ENCODE measurements around the gene UQCR11.

The UQCR11 gene

DNA sequence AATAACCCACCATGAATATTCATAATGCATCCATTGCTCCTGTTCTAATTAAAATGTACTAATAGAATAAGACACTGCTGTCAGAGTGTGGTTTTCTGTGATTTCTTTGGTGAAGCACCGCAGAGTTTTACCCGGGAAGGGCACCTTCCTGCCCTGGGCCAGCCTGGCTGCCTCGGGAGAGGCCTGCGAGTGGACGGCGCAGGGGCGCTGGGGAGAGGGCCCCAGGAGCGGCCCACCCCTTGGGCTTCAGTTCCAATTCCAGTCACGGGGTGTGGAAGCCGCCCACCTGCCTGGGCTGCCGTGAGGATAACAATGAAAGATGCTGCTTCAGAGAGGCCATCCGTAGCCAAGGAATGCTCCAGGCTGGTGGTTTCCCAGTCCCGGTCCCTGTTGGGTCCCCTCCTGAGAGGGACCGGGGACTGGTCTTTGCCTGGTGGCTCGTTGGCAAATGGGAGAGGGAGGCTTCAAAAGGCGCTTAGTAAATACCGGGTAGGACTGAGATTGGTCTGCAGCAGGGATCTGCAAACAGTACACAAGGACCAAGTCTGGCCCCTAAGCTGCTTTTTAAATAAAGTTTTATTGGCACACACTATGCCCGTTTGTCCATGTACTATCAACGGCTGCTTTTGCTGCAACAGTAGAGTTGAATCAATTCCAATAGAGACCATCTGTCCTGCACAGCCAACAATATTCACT, 29.1 kb upstream of the UQCR11 start:
- no peak for DNase-seq

DNA sequence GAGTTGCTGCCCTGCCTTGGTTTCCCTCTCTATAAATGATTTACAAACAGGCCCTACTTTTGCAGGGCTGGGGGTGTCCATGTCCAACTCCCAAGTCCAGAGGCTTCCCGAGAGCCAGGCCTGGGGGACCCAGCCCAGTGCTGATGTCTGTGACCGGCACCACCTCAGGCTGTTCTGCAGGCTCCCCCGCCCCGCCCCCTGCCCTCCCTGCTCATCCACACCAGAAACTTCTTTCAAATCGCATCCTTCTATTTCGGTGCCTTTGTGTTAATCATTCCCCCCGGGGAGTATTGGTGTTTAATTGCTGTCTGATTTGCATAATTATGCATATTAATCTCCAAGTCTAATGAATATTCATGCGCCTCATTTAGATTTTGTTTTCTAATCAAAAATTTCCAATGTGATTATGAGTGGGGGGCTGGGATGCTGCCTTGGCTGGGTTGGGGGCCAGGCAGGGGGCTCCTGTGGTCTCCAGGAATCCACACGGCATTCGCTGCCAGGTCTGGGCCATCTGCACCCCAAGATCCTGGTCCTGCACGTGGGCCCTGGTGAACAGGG, 28.1 kb upstream of the UQCR11 start:
- DNase-seq: no peak

- no peak for DNase-seq
Measured at GRCh38 chr19:1632462-1633268, 27.4 kb upstream of the UQCR11 start.

GRCh38 chr19:1631557-1632100, 26.4 kb upstream of the UQCR11 start:
- no peak for DNase-seq

DNA sequence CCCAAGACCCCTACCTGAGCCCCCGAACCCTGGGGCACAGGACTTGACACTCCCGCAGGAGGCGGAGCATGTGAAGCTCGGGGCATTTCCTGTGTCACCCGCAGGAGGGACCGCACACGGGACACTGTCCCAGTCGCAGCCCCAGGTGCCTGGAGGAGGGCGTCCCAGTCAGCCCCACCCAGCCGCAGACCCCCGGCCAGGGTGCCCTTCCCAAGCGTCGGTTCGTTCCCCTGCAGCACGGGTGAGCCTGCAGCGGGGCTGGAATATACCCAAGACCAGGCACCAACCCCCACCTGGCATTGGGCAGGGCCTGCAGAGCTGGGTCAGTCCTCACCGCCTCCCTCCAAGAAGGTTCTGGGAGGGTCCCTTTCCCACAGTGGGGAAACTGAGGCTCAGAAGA, 25.5 kb upstream of the UQCR11 start:
- no peak for DNase-seq

DNA sequence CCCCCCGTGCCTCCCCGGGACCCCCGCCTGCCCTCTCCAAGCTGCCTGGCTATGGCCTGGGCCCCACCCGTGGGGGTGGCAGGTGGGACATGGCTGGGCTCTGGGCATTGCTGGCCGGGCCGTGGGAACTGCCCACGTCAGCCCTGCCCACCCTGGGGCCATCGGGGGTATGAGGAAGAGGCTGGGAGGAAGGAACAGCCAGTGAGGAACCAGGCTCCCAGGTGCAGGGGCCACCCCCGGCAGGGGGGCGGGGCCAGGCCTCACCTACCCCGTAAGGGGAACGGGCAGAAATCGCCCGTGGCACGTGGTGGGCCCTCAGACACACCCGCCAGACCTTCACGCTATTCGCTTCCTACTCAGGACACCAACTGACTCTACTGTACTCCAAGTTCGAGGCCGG, 24.8 kb upstream of the UQCR11 start:
- DNase-seq: no peak

- no peak for DNase-seq
Measured at GRCh38 chr19:1629256-1629808, 24.1 kb upstream of the UQCR11 start.

DNA sequence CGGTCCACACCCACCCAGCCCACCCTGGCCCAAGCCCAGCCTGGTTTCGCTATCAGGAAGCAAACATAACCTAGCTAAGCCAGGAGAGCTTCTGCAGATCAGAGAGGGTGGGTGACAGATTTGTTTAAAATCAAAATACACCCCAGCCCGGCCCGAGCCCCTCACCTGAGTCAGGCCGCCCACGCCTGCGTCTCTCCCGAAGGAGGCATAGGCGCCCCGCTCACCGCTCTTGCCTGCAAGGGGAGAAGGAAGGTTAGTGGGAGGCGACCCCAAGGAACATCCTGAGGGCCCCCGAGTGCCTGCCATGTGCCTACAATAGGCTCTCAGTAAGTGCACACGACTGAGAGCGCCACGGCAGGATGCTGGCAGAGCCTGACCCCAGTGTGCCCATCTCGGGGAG, 21.9 kb upstream of the UQCR11 start:
- DNase-seq: no peak

GRCh38 chr19:1626417-1627010, 21.3 kb upstream of the UQCR11 start:
- no peak for DNase-seq

- DNase-seq: peak; percentile 49
Measured at GRCh38 chr19:1624458-1624857, 19.2 kb upstream of the UQCR11 start.

- DNase-seq: no peak
Measured at GRCh38 chr19:1622541-1622940, 17.3 kb upstream of the UQCR11 start.

- DNase-seq: no peak
Measured at GRCh38 chr19:1622007-1622406, 16.7 kb upstream of the UQCR11 start.

- no peak for DNase-seq
Measured at GRCh38 chr19:1621574-1621973, 16.3 kb upstream of the UQCR11 start.

- no peak for DNase-seq
Measured at GRCh38 chr19:1621021-1621420, 15.8 kb upstream of the UQCR11 start.

DNA sequence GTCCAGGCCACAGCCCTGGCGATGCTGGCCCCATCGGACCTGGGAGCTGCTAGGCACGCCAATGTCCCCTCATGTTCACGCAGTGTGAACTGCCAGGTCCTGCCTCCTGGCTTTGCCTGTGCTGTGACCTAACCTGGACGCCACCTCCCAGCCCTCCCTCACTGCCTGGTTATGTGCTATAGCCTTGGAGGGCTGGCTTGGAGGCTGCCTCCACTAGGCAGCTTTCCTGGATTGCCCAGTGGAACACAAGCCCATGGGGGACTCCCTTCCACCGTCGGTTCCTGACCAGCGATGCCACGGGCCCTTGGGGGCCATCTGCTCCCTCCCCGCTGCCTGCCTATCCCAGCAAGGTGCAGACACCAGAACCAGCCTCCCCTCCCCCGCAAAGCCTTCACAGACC, 15.2 kb upstream of the UQCR11 start:
- DNase-seq: no peak

- DNase-seq: no peak
Measured at GRCh38 chr19:1619703-1620102, 14.4 kb upstream of the UQCR11 start.

- DNase-seq: no peak
Measured at GRCh38 chr19:1619094-1619439, 13.8 kb upstream of the UQCR11 start.

DNA sequence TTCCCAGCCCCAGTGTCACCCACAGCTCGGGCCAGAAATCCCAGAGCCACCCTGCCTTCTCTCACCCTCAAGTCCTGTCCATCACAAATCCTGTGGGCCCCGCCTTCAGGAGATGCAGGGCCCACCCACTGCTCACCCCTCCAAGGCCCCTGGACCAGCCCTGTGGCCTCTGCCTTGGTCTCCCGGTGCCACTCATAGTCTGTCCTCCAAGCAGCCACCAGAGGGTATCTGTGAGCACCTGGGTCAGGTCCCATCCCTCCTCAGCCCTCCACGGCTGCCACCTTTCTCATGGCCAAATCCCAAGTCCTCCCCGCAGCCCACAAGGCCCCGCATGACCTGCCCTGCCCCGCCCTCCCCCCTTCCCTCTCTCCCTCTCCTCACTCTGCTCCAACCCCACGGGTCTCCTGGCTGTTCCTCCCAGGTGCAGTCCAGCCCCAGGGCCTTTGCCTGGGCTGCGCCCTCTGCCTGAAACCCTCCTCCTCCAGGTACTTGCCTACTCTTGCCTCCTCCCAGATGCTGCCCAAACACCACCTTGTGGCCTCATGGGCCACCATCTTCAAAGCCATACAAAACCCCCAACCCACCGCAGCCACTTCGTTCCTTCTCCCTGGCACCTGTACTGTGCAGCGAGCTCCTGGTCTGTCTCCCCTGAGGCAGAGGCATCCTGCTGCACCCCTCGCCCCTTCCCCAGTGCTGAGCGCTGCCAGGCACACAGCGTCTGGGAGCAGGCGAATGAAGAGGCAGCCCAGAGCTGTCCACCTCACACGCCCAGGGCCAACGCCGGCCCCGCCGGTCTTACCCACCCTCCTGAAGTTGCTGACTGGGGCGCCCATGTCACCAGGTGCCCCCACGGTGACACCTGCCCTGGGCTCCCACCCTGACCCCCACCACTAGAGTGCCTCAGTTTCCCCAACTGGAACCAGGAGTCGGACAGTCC, 13.2 kb upstream of the UQCR11 start:
- DNase-seq: peak; percentile 36

DNA sequence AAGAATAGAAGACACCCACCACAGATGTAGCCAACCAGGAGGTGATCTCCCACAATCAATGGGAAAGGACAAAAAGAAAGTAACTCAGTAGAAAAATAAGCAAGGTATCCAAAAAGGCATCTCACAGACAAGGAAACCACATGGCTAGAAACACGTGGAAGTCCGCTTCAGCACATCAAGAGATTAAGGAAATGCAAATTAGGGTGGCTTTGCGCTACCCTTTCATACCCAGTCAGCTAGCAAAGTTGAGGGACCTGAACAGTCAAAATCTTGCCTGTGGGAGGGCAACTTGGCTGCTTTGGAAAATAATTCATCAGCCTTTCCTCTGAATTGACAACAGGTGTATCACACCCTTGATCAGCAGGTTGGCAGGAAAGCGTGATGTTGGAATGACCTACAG, 11.6 kb upstream of the UQCR11 start:
- no peak for DNase-seq

GRCh38 chr19:1616396-1616795, 11.1 kb upstream of the UQCR11 start:
- DNase-seq: no peak

GRCh38 chr19:1615156-1615765, 10.0 kb upstream of the UQCR11 start:
- DNase-seq: no peak

All from activated CD4-positive, alpha-beta T cell treated with anti-CD3 and anti-CD28 coated beads, Interleukin-2, Interleukin-6, amounts not matched to agents 100 ng/mL and 50 ng/mL, durations not matched to agents 16 hours and 8 hours (primary cell).